Neuronal stem cell (in vitro differentiated cells): ENCODE data around the gene FAM118B.
"Not testable (repeated sequence)": the region's sequence is repeated elsewhere in the genome, so short reads cannot be mapped to it uniquely, and the experiment has no call there.

ENCODE experiments used
- DNase-seq: peaks from one replicate; pipeline ENCODE4 v3.0.0-alpha.2; 2013; ENCODE audit warnings: low spot score
- H2AFZ ChIP-seq: one replicate; pipeline ENCODE4 v1.6.1; 2013; ENCODE audit warnings: mild to moderate bottlenecking, low read length, inconsistent platforms
- H2AK5ac ChIP-seq: 2 replicates; pipeline ENCODE4 v1.6.1; 2013; ENCODE audit warnings: low read depth, mild to moderate bottlenecking, inconsistent platforms, low read length, moderate library complexity, mixed read lengths
- H2BK120ac ChIP-seq: 2 replicates; pipeline ENCODE4 v1.6.1; 2013; ENCODE audit warnings: low read depth, mild to moderate bottlenecking, inconsistent platforms, low read length, moderate library complexity, mixed read lengths
- H2BK12ac ChIP-seq: one replicate; pipeline ENCODE4 v1.6.1; 2013; ENCODE audit warnings: low read length, inconsistent platforms
- H2BK15ac ChIP-seq: 2 replicates; pipeline ENCODE4 v1.6.1; 2013; ENCODE audit warnings: mild to moderate bottlenecking, low read length, inconsistent platforms, mixed read lengths
- H2BK5ac ChIP-seq: one replicate; pipeline ENCODE4 v1.6.1; 2013; ENCODE audit warnings: inconsistent platforms, mild to moderate bottlenecking, low read length, moderate library complexity
- H3K14ac ChIP-seq: one replicate; pipeline ENCODE4 v1.6.1; 2013; ENCODE audit warnings: low read length, inconsistent platforms
- H3K18ac ChIP-seq: 2 replicates; pipeline ENCODE4 v1.6.1; 2013; ENCODE audit warnings: low read length, inconsistent platforms
- H3K23ac ChIP-seq: 2 replicates; pipeline ENCODE4 v1.6.1; 2013; ENCODE audit warnings: low read depth, mild to moderate bottlenecking, mixed read lengths, low read length, inconsistent platforms; ENCODE audit not compliant: poor library complexity
- H3K27ac ChIP-seq: replicated peaks from 3 replicates; pipeline ENCODE4 v1.5.1; 2013; ENCODE audit warnings: low read length, inconsistent platforms
- H3K27me3 ChIP-seq, 3 experiments: 2 replicates each; pipeline ENCODE4 v1.6.1; 2013; ENCODE audit warnings: low read length in 3 of 3, mild to moderate bottlenecking in 2 of 3, inconsistent platforms in 1 of 3, low read depth in 1 of 3, mixed read lengths in 1 of 3, moderate library complexity in 1 of 3; ENCODE audit not compliant: control insufficient read depth in 3 of 3, insufficient read depth in 3 of 3
- H3K36me3 ChIP-seq, 2 donors: replicated peaks in 1 of 2; 2 replicates each; pipeline ENCODE4 v1.6.1; 2013; ENCODE audit warnings: low read length in 2 of 2; ENCODE audit not compliant: control insufficient read depth in 2 of 2, insufficient read depth in 2 of 2
- H3K4ac ChIP-seq: 2 replicates; pipeline ENCODE4 v1.6.1; 2013; ENCODE audit warnings: inconsistent platforms, mild to moderate bottlenecking, low read length, moderate library complexity
- H3K4me1 ChIP-seq, 2 donors: 1 replicate in 1 of 2; 2 replicates in 1 of 2; pipeline ENCODE4 v1.6.1; 2013; ENCODE audit warnings: low read length in 2 of 2, low read depth in 1 of 2; ENCODE audit not compliant: control insufficient read depth in 2 of 2, insufficient read depth in 1 of 2
- H3K4me2 ChIP-seq: one replicate; pipeline ENCODE4 v1.6.1; 2013; ENCODE audit warnings: mild to moderate bottlenecking, low read length, inconsistent platforms; ENCODE audit not compliant: insufficient read depth, poor library complexity, severe bottlenecking
- H3K4me3 ChIP-seq, 2 donors: 2 replicates each; pipeline ENCODE4 v1.5.1; 2013; ENCODE audit warnings: low read length in 2 of 2, mild to moderate bottlenecking in 2 of 2, inconsistent platforms in 1 of 2, moderate library complexity in 1 of 2
- H3K79me1 ChIP-seq: one replicate; pipeline ENCODE4 v1.6.1; 2013; ENCODE audit warnings: low read depth, mild to moderate bottlenecking, inconsistent platforms, low read length, moderate library complexity
- H3K9ac ChIP-seq: one replicate; pipeline ENCODE4 v1.6.1; 2013; ENCODE audit warnings: mild to moderate bottlenecking, low read depth, low read length, inconsistent platforms; ENCODE audit not compliant: poor library complexity
- H3K9me3 ChIP-seq, 2 donors: replicated peaks in 1 of 2; 2 replicates each; pipeline versions ENCODE3 to v1.6.1; 2013; ENCODE audit warnings: low read length in 2 of 2, mild to moderate bottlenecking in 2 of 2, inconsistent platforms in 1 of 2, low read depth in 1 of 2, mixed read lengths in 1 of 2, moderate library complexity in 1 of 2; ENCODE audit not compliant: control insufficient read depth in 2 of 2, insufficient read depth in 1 of 2
- H4K8ac ChIP-seq: one replicate; pipeline ENCODE4 v1.6.1; 2013; ENCODE audit warnings: low read depth, mild to moderate bottlenecking, inconsistent platforms, low read length, moderate library complexity
- H4K91ac ChIP-seq: one replicate; pipeline ENCODE4 v1.6.1; 2013; ENCODE audit warnings: low read length, low read depth, mild to moderate bottlenecking, inconsistent platforms; ENCODE audit not compliant: poor library complexity
- WGBS, 2 donors: extraction: QIAGEN DNeasy Blood & Tissue Kit; methylation state at CpG; one replicate each; pipeline ENCODE4 v1.1.7; 2013; ENCODE audit warnings: missing lambda C conversion rate in 2 of 2, mixed read lengths in 1 of 2; ENCODE audit not compliant: insufficient read length in 2 of 2, insufficient replicate concordance in 1 of 2; ENCODE audit errors: extremely low coverage in 2 of 2; 5-methylcytosine and 5-hydroxymethylcytosine counted together

Gene FAM118B

DNA sequence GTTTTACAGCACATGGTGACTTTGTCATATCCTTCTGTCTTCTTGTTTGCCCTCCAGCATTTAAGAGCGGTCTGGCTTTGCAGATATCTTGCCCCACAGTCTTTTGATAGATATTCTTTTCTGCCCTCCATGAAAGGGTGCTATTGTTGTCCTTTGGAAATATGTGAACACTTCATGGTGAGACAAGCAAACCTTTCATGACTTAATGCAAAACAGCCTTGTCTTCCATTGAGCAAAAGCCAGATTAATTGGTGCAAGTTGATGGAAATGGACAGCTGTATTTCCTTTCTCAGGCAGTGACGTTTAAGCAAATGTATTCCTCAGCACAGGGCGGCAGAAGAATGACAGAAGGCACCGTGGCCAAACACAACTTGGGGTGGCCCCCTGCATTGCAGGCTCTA is 96.7 kb downstream of the FAM118B start:
- H3K18ac ChIP-seq, result no peak overlapping the region
- H2AFZ ChIP-seq, result no peak overlapping the region
- H3K9me3 ChIP-seq, result no peaks in the 10 kb centered on the region
- H3K4me3 ChIP-seq, result no peak overlapping the region
- no peak overlapping the region for H3K14ac ChIP-seq
- H2BK5ac ChIP-seq, result no peak overlapping the region
- no peak overlapping the region for H3K27ac ChIP-seq
- WGBS, 2 donors, result no CpG with 5 or more reads among the region's 4 CpGs
- no peak overlapping the region for H3K4ac ChIP-seq
- no peak overlapping the region for H2BK12ac ChIP-seq
- no peak overlapping the region for H2BK15ac ChIP-seq
- no peak overlapping the region for H4K8ac ChIP-seq
- H3K9ac ChIP-seq, result no peak overlapping the region
- H3K27me3 ChIP-seq, result no peaks in the 10 kb centered on the region
- peaks cover 3 to 5% of the 10 kb centered on the region in 2 donors for H3K4me1 ChIP-seq
- H2AK5ac ChIP-seq, result no peak overlapping the region
- no peak overlapping the region for H4K91ac ChIP-seq
- peaks cover 3 to 26% of the 10 kb centered on the region in 2 donors for H3K36me3 ChIP-seq
- no peak overlapping the region for H2BK120ac ChIP-seq
- H3K79me1 ChIP-seq, result no peaks in the 10 kb centered on the region
- H3K23ac ChIP-seq, result no peak overlapping the region
- DNase-seq, result no peak
- H3K4me2 ChIP-seq, result no peak overlapping the region

DNA sequence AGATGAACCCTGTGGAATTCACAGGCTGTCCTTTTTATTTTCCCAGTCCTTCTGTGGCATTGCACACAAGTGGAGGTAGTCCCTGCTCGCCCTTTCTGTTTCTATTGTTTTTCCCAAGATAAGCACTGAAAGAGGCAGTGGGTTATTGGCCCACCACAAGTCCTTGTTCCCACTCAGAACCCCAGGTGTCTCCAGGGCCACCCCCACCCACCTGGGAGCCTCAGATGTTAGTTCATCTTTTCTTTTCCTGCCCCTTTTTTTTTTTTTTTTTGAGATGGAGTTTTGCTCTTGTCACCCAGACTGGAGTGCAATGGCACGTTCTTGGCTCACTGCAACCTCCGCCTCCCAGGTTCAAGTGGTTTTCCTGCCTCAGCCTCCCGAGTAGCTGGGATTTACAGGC is 97.2 kb downstream of the FAM118B start:
- H2BK15ac ChIP-seq, H3K4me1 ChIP-seq: not testable (repeated sequence)
- no CpG with 5 or more reads among the region's 4 CpGs for WGBS, 2 donors

GRCh38 chr11:126310200-126310991 is 98.8 kb downstream of the FAM118B start:
- no peaks in the 10 kb centered on the region for H3K27me3 ChIP-seq
- H3K27ac ChIP-seq, result no peak overlapping the region
- H2BK12ac ChIP-seq, result no peak overlapping the region
- no peak overlapping the region for H3K4me2 ChIP-seq
- no peaks in the 10 kb centered on the region for H3K4me1 ChIP-seq
- H2BK5ac ChIP-seq, result no peak overlapping the region
- no peak overlapping the region for H3K23ac ChIP-seq
- WGBS, 2 donors, result no CpG with 5 or more reads among the region's 12 CpGs
- no peak overlapping the region for H2BK120ac ChIP-seq
- H3K9ac ChIP-seq, result no peak overlapping the region
- no peak overlapping the region for H3K18ac ChIP-seq
- no peak overlapping the region for H3K14ac ChIP-seq
- H3K4ac ChIP-seq, result no peak overlapping the region
- H4K91ac ChIP-seq, result no peak overlapping the region
- no peak overlapping the region for H4K8ac ChIP-seq
- peaks cover 0 to 4% of the 10 kb centered on the region in 2 donors for H3K9me3 ChIP-seq
- DNase-seq, result peak; percentile 67
- H3K4me3 ChIP-seq, result no peak overlapping the region
- no peak overlapping the region for H2BK15ac ChIP-seq
- H3K36me3 ChIP-seq, result peaks cover 3 to 41% of the 10 kb centered on the region in 2 donors
- H3K79me1 ChIP-seq, result no peaks in the 10 kb centered on the region
- H2AK5ac ChIP-seq, result no peak overlapping the region
- no peak overlapping the region for H2AFZ ChIP-seq

More for the DNA sequence above, 97.2 kb downstream of the FAM118B start:
- H3K36me3 ChIP-seq, result peaks cover 3 to 31% of the 10 kb centered on the region in 2 donors
- not testable (repeated sequence) for H3K23ac ChIP-seq, H4K91ac ChIP-seq, H3K9me3 ChIP-seq, DNase-seq, H4K8ac ChIP-seq, H2AFZ ChIP-seq, H3K4me2 ChIP-seq, H2AK5ac ChIP-seq, H3K79me1 ChIP-seq, H2BK12ac ChIP-seq, H3K9ac ChIP-seq, H3K18ac ChIP-seq, H3K27me3 ChIP-seq, H3K4me3 ChIP-seq, H2BK120ac ChIP-seq, H2BK5ac ChIP-seq, H3K14ac ChIP-seq, H3K27ac ChIP-seq, H3K4ac ChIP-seq

DNA sequence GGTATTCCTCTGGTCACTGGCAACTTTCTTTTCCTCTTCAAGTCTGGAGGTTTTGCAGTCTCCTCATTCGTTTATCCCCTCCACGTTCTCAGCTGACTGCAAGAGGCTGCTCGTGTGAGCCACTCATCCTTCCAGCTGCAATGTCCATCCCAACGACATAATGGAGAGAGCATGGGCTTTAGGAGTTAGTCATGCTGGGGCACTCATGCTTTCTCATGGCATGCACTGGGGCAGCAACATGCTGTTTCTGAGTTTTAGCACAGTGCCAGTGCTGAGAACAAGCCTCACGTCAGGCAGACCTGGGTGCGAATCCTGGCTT is 99.4 kb downstream of the FAM118B start:
- no CpG with 5 or more reads among the region's 6 CpGs for WGBS, 2 donors
- Histone ChIP-seq H3K9me3 (peaks cover 0 to 4% of the 10 kb centered on the region in 2 donors), H3K23ac (no peak overlapping the region), H3K4me2 (no peak overlapping the region), H4K91ac (no peak overlapping the region), H3K9ac (no peak overlapping the region), H2AFZ (no peak overlapping the region), H3K4me3 (no peak overlapping the region), H2BK5ac (no peak overlapping the region), H3K14ac (no peak overlapping the region), H3K4ac (no peak overlapping the region), H3K27ac (no peak overlapping the region), H3K36me3 (peaks cover 3 to 41% of the 10 kb centered on the region in 2 donors), H3K4me1 (no peaks in the 10 kb centered on the region), H3K18ac (no peak overlapping the region), H3K27me3 (no peaks in the 10 kb centered on the region), H2BK12ac (no peak overlapping the region), H3K79me1 (no peaks in the 10 kb centered on the region), H4K8ac (no peak overlapping the region), H2BK120ac (no peak overlapping the region), H2AK5ac (no peak overlapping the region), H2BK15ac (no peak overlapping the region)
- no peak for DNase-seq
